ENCODE measurements around the gene RHO.

DNA sequence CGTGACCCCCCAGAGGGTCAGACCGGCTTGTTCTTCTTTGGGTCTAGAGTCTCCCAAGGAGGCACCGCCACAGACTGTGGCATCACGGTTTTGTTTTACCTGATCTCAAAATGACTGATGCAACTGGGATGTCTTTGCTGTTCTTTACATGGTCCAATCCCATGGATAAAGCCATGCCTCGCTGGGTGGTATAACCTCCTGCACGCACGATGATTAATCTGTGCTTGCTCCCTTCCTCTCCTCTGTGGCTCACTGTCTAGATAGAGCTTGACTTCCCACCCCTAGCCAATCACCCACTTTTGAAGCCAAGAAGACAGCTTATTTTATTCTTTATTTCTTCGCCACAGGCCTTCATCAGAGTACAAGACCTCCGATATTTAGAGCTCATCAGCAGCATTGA, 36.6 kb upstream of the RHO start:
- TF ChIP-seq, protein P1, sequence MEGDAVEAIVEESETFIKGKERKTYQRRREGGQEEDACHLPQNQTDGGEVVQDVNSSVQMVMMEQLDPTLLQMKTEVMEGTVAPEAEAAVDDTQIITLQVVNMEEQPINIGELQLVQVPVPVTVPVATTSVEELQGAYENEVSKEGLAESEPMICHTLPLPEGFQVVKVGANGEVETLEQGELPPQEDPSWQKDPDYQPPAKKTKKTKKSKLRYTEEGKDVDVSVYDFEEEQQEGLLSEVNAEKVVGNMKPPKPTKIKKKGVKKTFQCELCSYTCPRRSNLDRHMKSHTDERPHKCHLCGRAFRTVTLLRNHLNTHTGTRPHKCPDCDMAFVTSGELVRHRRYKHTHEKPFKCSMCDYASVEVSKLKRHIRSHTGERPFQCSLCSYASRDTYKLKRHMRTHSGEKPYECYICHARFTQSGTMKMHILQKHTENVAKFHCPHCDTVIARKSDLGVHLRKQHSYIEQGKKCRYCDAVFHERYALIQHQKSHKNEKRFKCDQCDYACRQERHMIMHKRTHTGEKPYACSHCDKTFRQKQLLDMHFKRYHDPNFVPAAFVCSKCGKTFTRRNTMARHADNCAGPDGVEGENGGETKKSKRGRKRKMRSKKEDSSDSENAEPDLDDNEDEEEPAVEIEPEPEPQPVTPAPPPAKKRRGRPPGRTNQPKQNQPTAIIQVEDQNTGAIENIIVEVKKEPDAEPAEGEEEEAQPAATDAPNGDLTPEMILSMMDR (IDR thresholded peaks at IDR 0.05), result no peak
- TF ChIP-seq EP300 (IDR thresholded peaks at IDR 0.05), result no peak

Data from gastroesophageal sphincter (tissue), 3 donors.